SK-N-MC (cell line): Measurements from ENCODE around the gene MYOF.
"Not testable (repeated sequence)": the region's sequence is repeated elsewhere in the genome, so short reads cannot be mapped to it uniquely, and the experiment has no call there.

Experiments
- DNase-seq: peaks from one replicate; pipeline ENCODE4 v3.0.0-alpha.2; 2011; ENCODE audit warnings: low read depth, low spot score
- H3K27ac ChIP-seq: fragments of 200-600 bp; sonication (generic); 2 replicates; pipeline ENCODE4 v1.5.1; 2016; ENCODE audit warnings: mixed run types
- H3K36me3 ChIP-seq: fragments of 200-600 bp; sonication (generic); 2 replicates; pipeline ENCODE4 v1.6.1; 2017; ENCODE audit warnings: antibody characterized with exemption, low read length, mixed read lengths; ENCODE audit not compliant: insufficient read depth
- H3K4me3 ChIP-seq: fragments of 200-600 bp; sonication (generic); 2 replicates; pipeline ENCODE4 v1.5.1; 2016
- H3K9ac ChIP-seq: fragments of 200-600 bp; sonication (generic); 2 replicates; pipeline ENCODE4 v1.8.0; 2017; ENCODE audit warnings: mixed run types, mixed read lengths; ENCODE audit not compliant: insufficient read length
- H3K9me3 ChIP-seq: fragments of 200-600 bp; sonication (generic); 2 replicates; pipeline ENCODE4 v1.6.1; 2017; ENCODE audit warnings: low read depth, mild to moderate bottlenecking, antibody characterized with exemption, low read length, moderate library complexity, mixed read lengths
- EZH2 ChIP-seq: fragments of 200-600 bp; sonication (generic); IDR thresholded peaks from one replicate; pipeline ENCODE4 v1.6.1; 2017; ENCODE audit warnings: antibody characterized with exemption
- FOXP2 ChIP-seq: optimal IDR thresholded peaks from 2 replicates; pipeline ENCODE3; 2011; ENCODE audit warnings: mild to moderate bottlenecking, moderate library complexity; ENCODE audit not compliant: insufficient read depth; ENCODE audit errors: extremely low read length, control extremely low read depth
- POLR2AphosphoS5 ChIP-seq: IDR thresholded peaks from 2 replicates; pipeline ENCODE4 v1.6.1; 2012; ENCODE audit warnings: mild to moderate bottlenecking, low read depth, low read length, borderline replicate concordance

Gene MYOF

DNA sequence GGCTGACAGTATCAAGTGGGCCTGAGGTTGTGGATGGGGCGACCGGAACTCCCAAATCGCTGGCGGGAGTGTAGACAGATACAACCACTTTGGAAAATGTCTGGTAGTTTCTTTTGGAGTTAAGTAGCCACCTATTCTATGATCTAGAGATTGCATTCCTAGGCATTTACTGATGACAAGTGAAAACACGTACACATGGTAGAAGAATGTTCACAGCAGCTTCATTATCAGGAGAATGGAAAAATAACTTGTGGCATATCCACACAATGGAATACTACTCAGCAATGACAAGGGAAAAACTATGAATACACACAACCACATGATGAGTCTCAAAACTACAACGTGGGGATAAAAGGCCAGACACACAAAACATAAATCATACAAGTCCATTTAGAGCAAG, 146.0 kb downstream of the MYOF start:
- H3K27ac ChIP-seq = no peak overlapping the region
- H3K9ac ChIP-seq = no peak overlapping the region
- no peak for DNase-seq
- no peak overlapping the region for H3K4me3 ChIP-seq
- no peaks in the 10 kb centered on the region for H3K36me3 ChIP-seq
- H3K9me3 ChIP-seq = no peaks in the 10 kb centered on the region
- TF ChIP-seq EZH2 (no peak), FOXP2 (no peak), POLR2AphosphoS5 (no peak)

- Histone ChIP-seq H3K9ac (no peak overlapping the region), H3K9me3 (no peaks in the 10 kb centered on the region), H3K27ac (no peak overlapping the region), H3K4me3 (no peak overlapping the region), H3K36me3 (no peaks in the 10 kb centered on the region)
- no peak for TF ChIP-seq POLR2AphosphoS5
- no peak for TF ChIP-seq FOXP2
- TF ChIP-seq EZH2 = no peak
- DNase-seq = no peak
Observed at GRCh38 chr10:93334901-93335327, 147.2 kb downstream of the MYOF start.

GRCh38 chr10:93334181-93334580, 148.0 kb downstream of the MYOF start:
- H3K27ac ChIP-seq = no peak overlapping the region
- no peak overlapping the region for H3K9ac ChIP-seq
- H3K36me3 ChIP-seq = no peaks in the 10 kb centered on the region
- H3K9me3 ChIP-seq = no peaks in the 10 kb centered on the region
- no peak for DNase-seq
- TF ChIP-seq EZH2 (no peak), FOXP2 (no peak), POLR2AphosphoS5 (no peak)
- H3K4me3 ChIP-seq = no peak overlapping the region

DNA sequence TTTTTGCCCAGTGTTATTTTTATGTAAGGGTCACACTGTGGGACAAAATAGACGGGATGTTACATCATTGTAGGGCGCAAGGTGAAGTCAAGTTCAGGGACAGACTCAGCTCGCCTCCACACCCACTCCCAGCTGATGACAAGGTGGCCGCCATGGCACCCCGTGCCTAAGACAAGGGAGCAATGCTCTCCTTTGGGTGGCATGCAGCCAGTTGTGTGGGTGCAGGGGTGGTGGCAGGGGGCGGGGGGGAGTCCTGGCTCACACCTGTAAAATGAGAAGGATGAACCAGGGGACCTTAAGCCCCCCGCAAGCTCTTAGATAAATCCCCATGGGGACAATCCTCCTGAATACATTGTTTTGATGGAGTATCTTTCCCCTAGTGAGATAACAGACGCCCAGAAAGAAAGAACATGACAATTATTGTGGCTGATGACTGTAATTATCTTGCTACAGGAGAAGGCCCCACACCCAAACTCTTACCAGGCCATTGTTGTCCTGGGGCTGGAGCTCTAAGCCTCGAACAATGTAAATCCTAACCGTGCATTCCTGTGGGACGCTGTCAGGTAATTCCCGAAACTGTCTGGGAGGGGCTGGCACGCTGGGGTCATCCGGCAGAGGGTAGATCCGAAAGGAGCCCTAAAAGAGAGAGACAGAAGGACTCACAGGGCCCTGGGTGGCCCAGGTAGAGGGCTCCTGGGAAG, 148.7 kb downstream of the MYOF start:
- TF ChIP-seq EZH2 (no peak), FOXP2 (no peak), POLR2AphosphoS5 (no peak)
- Histone ChIP-seq H3K36me3 (no peaks in the 10 kb centered on the region), H3K9ac (no peak overlapping the region), H3K9me3 (no peaks in the 10 kb centered on the region), H3K27ac (no peak overlapping the region), H3K4me3 (no peak overlapping the region)
- no peak for DNase-seq

DNA sequence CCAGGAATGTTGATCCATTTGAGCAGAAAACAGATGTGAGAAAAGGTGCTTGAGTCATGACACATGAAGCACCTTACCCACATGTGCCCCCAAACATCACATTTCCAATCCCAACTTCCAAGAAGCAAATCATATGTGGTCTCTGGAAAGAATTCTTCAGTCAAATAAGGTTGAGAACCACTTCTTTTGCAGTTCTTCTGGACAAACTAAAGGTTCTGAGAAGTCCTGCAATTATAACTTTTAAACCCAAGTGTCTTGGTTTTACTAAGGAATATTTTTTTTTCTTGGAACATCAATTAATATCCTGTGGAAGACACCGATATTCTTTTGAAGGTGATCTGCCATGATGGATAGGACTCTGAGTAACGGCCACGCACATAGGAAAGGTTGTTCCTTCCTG, 151.3 kb downstream of the MYOF start:
- Histone ChIP-seq H3K4me3 (no peak overlapping the region), H3K9me3 (no peaks in the 10 kb centered on the region), H3K9ac (no peak overlapping the region), H3K27ac (no peak overlapping the region), H3K36me3 (no peaks in the 10 kb centered on the region)
- DNase-seq = no peak
- TF ChIP-seq POLR2AphosphoS5 = no peak

DNA sequence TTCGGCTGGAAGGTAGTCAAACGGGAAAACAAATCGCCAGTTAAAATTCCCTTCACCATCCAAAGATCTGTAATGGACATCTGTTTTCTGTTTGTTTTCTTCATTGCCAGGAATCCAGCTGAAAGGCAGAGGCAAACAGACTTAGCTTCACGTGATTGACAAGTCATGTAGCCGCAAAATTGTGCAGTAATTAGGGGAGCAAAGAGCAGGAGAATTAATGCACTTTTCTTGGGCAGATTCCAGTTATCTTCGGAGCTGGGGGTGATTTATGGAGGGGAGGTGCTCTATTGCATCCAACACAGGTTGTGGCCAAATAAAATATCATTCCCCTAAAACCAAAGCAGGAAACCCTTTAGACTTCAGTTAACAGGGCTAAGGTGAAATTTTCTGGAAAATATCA, 162.2 kb downstream of the MYOF start:
- Histone ChIP-seq H3K9me3 (no peaks in the 10 kb centered on the region), H3K36me3 (no peaks in the 10 kb centered on the region), H3K27ac (no peak overlapping the region), H3K4me3 (no peak overlapping the region), H3K9ac (no peak overlapping the region)
- TF ChIP-seq FOXP2 (no peak), POLR2AphosphoS5 (no peak), EZH2 (no peak)
- DNase-seq = no peak

GRCh38 chr10:93319096-93319495, 163.0 kb downstream of the MYOF start:
- no peak for DNase-seq
- H3K27ac ChIP-seq = no peak overlapping the region
- no peak overlapping the region for H3K9ac ChIP-seq
- H3K9me3 ChIP-seq = no peaks in the 10 kb centered on the region
- H3K36me3 ChIP-seq = no peaks in the 10 kb centered on the region
- TF ChIP-seq EZH2 = no peak
- no peak for TF ChIP-seq FOXP2
- TF ChIP-seq POLR2AphosphoS5 = no peak
- H3K4me3 ChIP-seq = no peak overlapping the region

- no peak overlapping the region for H3K27ac ChIP-seq
- no peak for DNase-seq
- no peak overlapping the region for H3K9ac ChIP-seq
- TF ChIP-seq EZH2 (no peak), POLR2AphosphoS5 (no peak)
- no peaks in the 10 kb centered on the region for H3K36me3 ChIP-seq
- H3K4me3 ChIP-seq = no peak overlapping the region
- no peaks in the 10 kb centered on the region for H3K9me3 ChIP-seq
Observed at GRCh38 chr10:93315246-93315645, 166.9 kb downstream of the MYOF start.

GRCh38 chr10:93314656-93315055, 167.5 kb downstream of the MYOF start:
- H3K27ac ChIP-seq, H3K9ac ChIP-seq, DNase-seq, H3K9me3 ChIP-seq, H3K36me3 ChIP-seq, H3K4me3 ChIP-seq: not testable (repeated sequence)

DNA sequence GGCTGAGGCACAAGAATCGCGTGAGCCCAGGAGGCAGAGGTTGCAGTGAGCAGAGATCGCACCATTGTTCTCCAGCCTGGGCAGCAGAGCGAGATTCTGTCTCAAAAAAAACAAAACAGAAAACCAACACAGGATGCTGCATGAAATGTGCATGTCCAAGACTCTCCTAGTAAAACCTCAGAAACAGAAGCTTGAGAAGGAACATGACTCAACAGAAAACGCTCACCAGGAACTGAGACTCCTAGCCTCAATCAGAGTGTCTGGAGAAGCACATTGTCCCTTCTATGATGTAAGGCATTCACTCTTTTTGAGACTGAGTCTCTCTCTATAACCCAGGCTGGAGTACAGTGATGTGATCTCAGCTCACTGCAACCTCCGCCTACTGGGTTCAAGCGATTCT, 168.3 kb downstream of the MYOF start:
- H3K9ac ChIP-seq = no peak overlapping the region
- H3K9me3 ChIP-seq = no peaks in the 10 kb centered on the region
- no peaks in the 10 kb centered on the region for H3K36me3 ChIP-seq
- TF ChIP-seq FOXP2 = no peak
- DNase-seq = no peak
- H3K27ac ChIP-seq = no peak overlapping the region
- no peak overlapping the region for H3K4me3 ChIP-seq
